COLO668 (cell line): Measurements from ENCODE around the gene OCA2.

ENCODE experiments used
- DNase-seq: peaks from one replicate; lab custom pipeline; 2025; ENCODE audit not compliant: unreplicated experiment; lab: John Stamatoyannopoulos, UW

Gene OCA2

GRCh38 chr15:27884726-27885125, 214.4 kb downstream of the OCA2 start:
- DNase-seq, result no peak

GRCh38 chr15:27878841-27879240, 220.3 kb downstream of the OCA2 start:
- DNase-seq, result no peak

- no peak for DNase-seq
Measured at GRCh38 chr15:27873828-27874227, 225.3 kb downstream of the OCA2 start.

- no peak for DNase-seq
Measured at GRCh38 chr15:27873039-27873438, 226.1 kb downstream of the OCA2 start.

GRCh38 chr15:27872355-27872754, 226.8 kb downstream of the OCA2 start:
- DNase-seq, result no peak

GRCh38 chr15:27871902-27872260, 227.2 kb downstream of the OCA2 start:
- no peak for DNase-seq

GRCh38 chr15:27871078-27871901, 227.8 kb downstream of the OCA2 start:
- DNase-seq, result no peak

- DNase-seq, result no peak
Measured at GRCh38 chr15:27870320-27870719, 228.8 kb downstream of the OCA2 start.

- DNase-seq, result no peak
Measured at GRCh38 chr15:27869697-27870281, 229.3 kb downstream of the OCA2 start.

- DNase-seq, result no peak
Measured at GRCh38 chr15:27868828-27869404, 230.2 kb downstream of the OCA2 start.

GRCh38 chr15:27867861-27868260, 231.3 kb downstream of the OCA2 start:
- no peak for DNase-seq

GRCh38 chr15:27866505-27867165, 232.5 kb downstream of the OCA2 start:
- DNase-seq, result no peak

GRCh38 chr15:27865926-27866325, 233.2 kb downstream of the OCA2 start:
- DNase-seq, result no peak

GRCh38 chr15:27865323-27865922, 233.7 kb downstream of the OCA2 start:
- DNase-seq, result no peak

- no peak for DNase-seq
Measured at GRCh38 chr15:27864719-27865118, 234.4 kb downstream of the OCA2 start.

- no peak for DNase-seq
Measured at GRCh38 chr15:27864086-27864485, 235.0 kb downstream of the OCA2 start.

- DNase-seq, result no peak
Measured at GRCh38 chr15:27863000-27863399, 236.1 kb downstream of the OCA2 start.

- no peak for DNase-seq
Measured at GRCh38 chr15:27861171-27861570, 237.9 kb downstream of the OCA2 start.

- no peak for DNase-seq
Measured at GRCh38 chr15:27855137-27855536, 244.0 kb downstream of the OCA2 start.

GRCh38 chr15:27854601-27855000, 244.5 kb downstream of the OCA2 start:
- DNase-seq, result no peak

- DNase-seq, result no peak
Measured at GRCh38 chr15:27853624-27854455, 245.3 kb downstream of the OCA2 start.
